WTC11 (cell line): ENCODE data around the gene MUC21. TPM values are rescaled to one million over a fixed set of nuclear protein-coding genes. Genes with fewer than 3 reads are reported as not detected.
"Not testable (repeated sequence)": the region's sequence is repeated elsewhere in the genome, so short reads cannot be mapped to it uniquely, and the experiment has no call there.

Experiments used
- ATAC-seq: fragments of 200-7000 bp; cut with Tn5 transposase; 2 replicates; pipeline ENCODE4 v1.10.0; 2021; ENCODE audit warnings: mild to moderate bottlenecking, moderate library complexity
- CTCF ChIA-PET: fragments of 300-600 bp; sonication (Branson Sonifier 250); formaldehyde crosslinking; loops from one replicate; lab custom pipeline; 2021; ENCODE audit warnings: antibody characterized with exemption; lab: Charles Lee
- POLR2A ChIA-PET: fragments of 350-600 bp; sonication (Branson Sonifier 250); formaldehyde crosslinking; loops from one replicate; lab custom pipeline; 2021; ENCODE audit warnings: antibody characterized with exemption; lab: Charles Lee
- DNase-seq: peaks from one replicate; pipeline ENCODE4 v3.0.0; 2021; ENCODE audit warnings: low spot score
- H3K27ac Mint-ChIP-seq: 2 replicates; pipeline ENCODE4 v1.8.0; 2021; ENCODE audit warnings: mixed read lengths
- H3K27me3 Mint-ChIP-seq: 2 replicates; pipeline ENCODE4 v1.8.0; 2021; ENCODE audit warnings: low read depth, mild to moderate bottlenecking, moderate library complexity, mixed read lengths
- H3K36me3 Mint-ChIP-seq: 2 replicates; pipeline ENCODE4 v1.8.0; 2021; ENCODE audit warnings: mixed read lengths
- H3K4me1 Mint-ChIP-seq: 2 replicates; pipeline ENCODE4 v1.8.0; 2022; ENCODE audit warnings: mixed read lengths
- H3K4me3 Mint-ChIP-seq: 2 replicates; pipeline ENCODE4 v1.8.0; 2021; ENCODE audit warnings: mild to moderate bottlenecking, moderate library complexity, mixed read lengths
- H3K9me3 Mint-ChIP-seq: 2 replicates; pipeline ENCODE4 v1.8.0; 2021; ENCODE audit warnings: mixed read lengths
- ATF1 ChIP-seq: sonication (generic); formaldehyde crosslinking; IDR thresholded peaks from 2 replicates; pipeline ENCODE4 v1.8.1; 2023; ENCODE audit warnings: mild to moderate bottlenecking, moderate library complexity, missing genetic modification reagents
- CREB1 ChIP-seq: sonication (generic); formaldehyde crosslinking; IDR thresholded peaks from 2 replicates; pipeline ENCODE4 v1.8.0; 2023; ENCODE audit warnings: mild to moderate bottlenecking, missing genetic modification reagents
- ETV6 ChIP-seq: sonication (generic); formaldehyde crosslinking; IDR thresholded peaks from 2 replicates; pipeline ENCODE4 v1.8.1; 2022; ENCODE audit warnings: mild to moderate bottlenecking, missing genetic modification reagents
- FOXJ3 ChIP-seq: sonication (generic); formaldehyde crosslinking; IDR thresholded peaks from 2 replicates; pipeline ENCODE4 v1.9.0; 2021; ENCODE audit warnings: missing genetic modification reagents, mild to moderate bottlenecking, borderline replicate concordance
- GTF2I ChIP-seq: fragments of 250-450 bp; sonication (Bioruptor Pico); conservative IDR thresholded peaks from 2 replicates; pipeline ENCODE4 v1.4.0; 2021; ENCODE audit warnings: mild to moderate bottlenecking
- JUN ChIP-seq: sonication (generic); formaldehyde crosslinking; IDR thresholded peaks from 2 replicates; pipeline ENCODE4 v1.8.0; 2023; ENCODE audit warnings: mild to moderate bottlenecking, missing genetic modification reagents
- PRRX2 ChIP-seq: fragments of 250-450 bp; sonication (Bioruptor Pico); IDR thresholded peaks from 2 replicates; pipeline ENCODE4 v1.8.0; 2021; ENCODE audit warnings: mild to moderate bottlenecking
- TEAD1 ChIP-seq: sonication (generic); formaldehyde crosslinking; IDR thresholded peaks from 2 replicates; pipeline ENCODE4 v1.8.0; 2022; ENCODE audit warnings: mild to moderate bottlenecking, missing genetic modification reagents
- TP53 ChIP-seq: sonication (generic); formaldehyde crosslinking; IDR thresholded peaks from 2 replicates; pipeline ENCODE4 v1.8.1; 2023; ENCODE audit warnings: mild to moderate bottlenecking, missing genetic modification reagents
- ZNF121 ChIP-seq: sonication (generic); formaldehyde crosslinking; IDR thresholded peaks from 2 replicates; pipeline ENCODE4 v1.8.0; 2023; ENCODE audit warnings: missing genetic modification reagents
- ZNF219 ChIP-seq: sonication (generic); formaldehyde crosslinking; IDR thresholded peaks from 2 replicates; pipeline ENCODE4 v1.8.0; 2023; ENCODE audit warnings: missing genetic modification reagents, mild to moderate bottlenecking, borderline replicate concordance
- ZNF263 ChIP-seq: sonication (generic); formaldehyde crosslinking; IDR thresholded peaks from 2 replicates; pipeline ENCODE4 v1.8.1; 2022; ENCODE audit warnings: low read depth, mild to moderate bottlenecking, moderate library complexity, missing genetic modification reagents
- total RNA-seq: library from RNA; stranded (reverse); gene quantifications from 3 replicates; pipeline ENCODE4 v1.2.3, GENCODE V29; 2021
- TF ChIP-seq, protein P1 (sequence below): sonication (generic); formaldehyde crosslinking; IDR thresholded peaks from 2 replicates; pipeline ENCODE4 v1.8.1; 2022; ENCODE audit warnings: low read depth, mild to moderate bottlenecking, moderate library complexity, missing genetic modification reagents, borderline replicate concordance
- TF ChIP-seq, protein P2 (sequence below): sonication (generic); formaldehyde crosslinking; IDR thresholded peaks from 2 replicates; pipeline ENCODE4 v1.8.1; 2023; ENCODE audit warnings: mild to moderate bottlenecking, missing genetic modification reagents, moderate library complexity
- TF ChIP-seq, protein P3 (sequence below): sonication (generic); formaldehyde crosslinking; IDR thresholded peaks from 2 replicates; pipeline ENCODE4 v1.8.0; 2023; ENCODE audit warnings: missing genetic modification reagents
- TF ChIP-seq, protein P4 (sequence below): sonication (generic); formaldehyde crosslinking; IDR thresholded peaks from 2 replicates; pipeline ENCODE4 v1.8.0; 2023; ENCODE audit warnings: mild to moderate bottlenecking, missing genetic modification reagents
- TF ChIP-seq, protein P5 (sequence below): sonication (generic); formaldehyde crosslinking; IDR thresholded peaks from 2 replicates; pipeline ENCODE4 v1.8.1; 2022; ENCODE audit warnings: mild to moderate bottlenecking, moderate library complexity, missing genetic modification reagents
- TF ChIP-seq, protein P6 (sequence below): fragments of 250-450 bp; sonication (Bioruptor Pico); IDR thresholded peaks from 2 replicates; pipeline ENCODE4 v1.9.0; 2021; ENCODE audit warnings: mild to moderate bottlenecking

The MUC21 gene
- total RNA-seq, 1 experiment from 2014 or later, result not detected

DNA sequence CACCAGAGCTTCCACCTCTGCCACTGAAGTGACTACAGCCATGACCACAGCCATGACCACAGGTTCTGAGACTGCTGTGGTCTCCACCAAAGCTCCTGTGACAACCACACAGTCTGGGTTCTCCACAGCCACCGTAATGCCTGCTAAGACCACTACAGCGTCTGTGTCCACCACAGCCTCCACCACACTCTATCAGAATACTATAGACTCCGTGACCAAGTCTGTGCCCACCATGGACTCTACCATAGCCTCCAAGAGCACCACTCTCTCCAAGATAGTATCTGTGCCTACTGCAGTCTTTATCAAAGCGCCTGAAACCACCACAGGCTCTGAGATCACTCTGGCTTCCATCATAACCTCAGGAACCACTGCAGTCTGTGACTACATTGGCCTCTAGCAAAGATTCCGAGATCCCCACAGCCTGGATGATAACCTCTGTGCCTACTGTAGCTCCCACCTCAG is 18.3 kb upstream of the MUC21 start:
- CTCF ChIA-PET, result interaction anchor here (1.2 kb wide), 1 partner anchor 122 kb away, joined by 3 read pairs; no protein-coding TSS in a partner anchor
- POLR2A ChIA-PET, result no interaction called here
- Mint-ChIP-seq H3K27me3 (peaks cover 5% of the 10 kb centered on the region), H3K4me3 (no peak overlapping the region), H3K27ac (no peak overlapping the region)
- TF ChIP-seq TEAD1 (CRISPR knock-in tag), result no peak
- TF ChIP-seq, protein P1, sequence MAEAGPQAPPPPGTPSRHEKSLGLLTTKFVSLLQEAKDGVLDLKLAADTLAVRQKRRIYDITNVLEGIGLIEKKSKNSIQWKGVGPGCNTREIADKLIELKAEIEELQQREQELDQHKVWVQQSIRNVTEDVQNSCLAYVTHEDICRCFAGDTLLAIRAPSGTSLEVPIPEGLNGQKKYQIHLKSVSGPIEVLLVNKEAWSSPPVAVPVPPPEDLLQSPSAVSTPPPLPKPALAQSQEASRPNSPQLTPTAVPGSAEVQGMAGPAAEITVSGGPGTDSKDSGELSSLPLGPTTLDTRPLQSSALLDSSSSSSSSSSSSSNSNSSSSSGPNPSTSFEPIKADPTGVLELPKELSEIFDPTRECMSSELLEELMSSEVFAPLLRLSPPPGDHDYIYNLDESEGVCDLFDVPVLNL (CRISPR knock-in tag), result no peak
- TF ChIP-seq, protein P2, sequence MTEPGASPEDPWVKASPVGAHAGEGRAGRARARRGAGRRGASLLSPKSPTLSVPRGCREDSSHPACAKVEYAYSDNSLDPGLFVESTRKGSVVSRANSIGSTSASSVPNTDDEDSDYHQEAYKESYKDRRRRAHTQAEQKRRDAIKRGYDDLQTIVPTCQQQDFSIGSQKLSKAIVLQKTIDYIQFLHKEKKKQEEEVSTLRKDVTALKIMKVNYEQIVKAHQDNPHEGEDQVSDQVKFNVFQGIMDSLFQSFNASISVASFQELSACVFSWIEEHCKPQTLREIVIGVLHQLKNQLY (CRISPR knock-in tag), result no peak
- TF ChIP-seq, protein P3, sequence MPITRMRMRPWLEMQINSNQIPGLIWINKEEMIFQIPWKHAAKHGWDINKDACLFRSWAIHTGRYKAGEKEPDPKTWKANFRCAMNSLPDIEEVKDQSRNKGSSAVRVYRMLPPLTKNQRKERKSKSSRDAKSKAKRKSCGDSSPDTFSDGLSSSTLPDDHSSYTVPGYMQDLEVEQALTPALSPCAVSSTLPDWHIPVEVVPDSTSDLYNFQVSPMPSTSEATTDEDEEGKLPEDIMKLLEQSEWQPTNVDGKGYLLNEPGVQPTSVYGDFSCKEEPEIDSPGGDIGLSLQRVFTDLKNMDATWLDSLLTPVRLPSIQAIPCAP (CRISPR knock-in tag), result no peak
- no peak for TF ChIP-seq ATF1 (CRISPR knock-in tag)
- TF ChIP-seq FOXJ3, result no peak
- TF ChIP-seq, protein P4, sequence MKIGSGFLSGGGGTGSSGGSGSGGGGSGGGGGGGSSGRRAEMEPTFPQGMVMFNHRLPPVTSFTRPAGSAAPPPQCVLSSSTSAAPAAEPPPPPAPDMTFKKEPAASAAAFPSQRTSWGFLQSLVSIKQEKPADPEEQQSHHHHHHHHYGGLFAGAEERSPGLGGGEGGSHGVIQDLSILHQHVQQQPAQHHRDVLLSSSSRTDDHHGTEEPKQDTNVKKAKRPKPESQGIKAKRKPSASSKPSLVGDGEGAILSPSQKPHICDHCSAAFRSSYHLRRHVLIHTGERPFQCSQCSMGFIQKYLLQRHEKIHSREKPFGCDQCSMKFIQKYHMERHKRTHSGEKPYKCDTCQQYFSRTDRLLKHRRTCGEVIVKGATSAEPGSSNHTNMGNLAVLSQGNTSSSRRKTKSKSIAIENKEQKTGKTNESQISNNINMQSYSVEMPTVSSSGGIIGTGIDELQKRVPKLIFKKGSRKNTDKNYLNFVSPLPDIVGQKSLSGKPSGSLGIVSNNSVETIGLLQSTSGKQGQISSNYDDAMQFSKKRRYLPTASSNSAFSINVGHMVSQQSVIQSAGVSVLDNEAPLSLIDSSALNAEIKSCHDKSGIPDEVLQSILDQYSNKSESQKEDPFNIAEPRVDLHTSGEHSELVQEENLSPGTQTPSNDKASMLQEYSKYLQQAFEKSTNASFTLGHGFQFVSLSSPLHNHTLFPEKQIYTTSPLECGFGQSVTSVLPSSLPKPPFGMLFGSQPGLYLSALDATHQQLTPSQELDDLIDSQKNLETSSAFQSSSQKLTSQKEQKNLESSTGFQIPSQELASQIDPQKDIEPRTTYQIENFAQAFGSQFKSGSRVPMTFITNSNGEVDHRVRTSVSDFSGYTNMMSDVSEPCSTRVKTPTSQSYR, result no peak
- TF ChIP-seq, protein P5, sequence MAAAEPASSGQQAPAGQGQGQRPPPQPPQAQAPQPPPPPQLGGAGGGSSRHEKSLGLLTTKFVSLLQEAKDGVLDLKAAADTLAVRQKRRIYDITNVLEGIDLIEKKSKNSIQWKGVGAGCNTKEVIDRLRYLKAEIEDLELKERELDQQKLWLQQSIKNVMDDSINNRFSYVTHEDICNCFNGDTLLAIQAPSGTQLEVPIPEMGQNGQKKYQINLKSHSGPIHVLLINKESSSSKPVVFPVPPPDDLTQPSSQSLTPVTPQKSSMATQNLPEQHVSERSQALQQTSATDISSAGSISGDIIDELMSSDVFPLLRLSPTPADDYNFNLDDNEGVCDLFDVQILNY, result no peak
- no peak for TF ChIP-seq ZNF121 (CRISPR knock-in tag)
- TF ChIP-seq, all 79 proteins: peak for 0
- ATAC-seq (no peak), DNase-seq (no peak)
- peaks cover 27% of the 10 kb centered on the region for H3K9me3 Mint-ChIP-seq
- H3K4me1 Mint-ChIP-seq, result peaks cover 4% of the 10 kb centered on the region; the same call in 1 of the 2 replicates
- H3K36me3 Mint-ChIP-seq, result no peaks in the 10 kb centered on the region

DNA sequence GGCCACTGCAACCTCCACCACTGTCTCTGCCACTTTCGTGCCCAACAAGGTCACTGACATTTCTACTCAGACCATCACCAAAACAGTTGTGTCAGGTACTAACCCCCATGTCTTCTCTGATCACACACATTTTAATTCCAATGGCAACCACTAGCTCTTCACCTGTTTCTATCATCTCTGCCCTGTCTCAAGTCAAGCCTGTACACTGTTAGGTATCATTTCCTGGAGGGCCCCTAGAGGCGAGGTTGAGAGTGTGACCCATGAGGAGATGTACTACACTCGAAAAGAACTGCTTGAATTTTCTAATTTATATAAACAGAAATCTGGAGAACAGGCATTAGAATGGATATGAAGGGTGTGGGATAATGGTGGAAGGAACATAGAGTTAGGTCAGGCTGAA is 17.4 kb upstream of the MUC21 start:
- no peak overlapping the region for H3K4me3 Mint-ChIP-seq
- no peak for DNase-seq
- ChIA-PET CTCF (interaction anchor here (0.5 kb wide), 1 partner anchor 96 kb away, joined by 3 read pairs; no protein-coding TSS in a partner anchor), POLR2A (no interaction called here)
- TF ChIP-seq, protein P3 (CRISPR knock-in tag), result no peak
- TF ChIP-seq PRRX2 (CRISPR knock-in tag), result no peak
- H3K4me1 Mint-ChIP-seq, result peaks cover 11% of the 10 kb centered on the region
- ATAC-seq, result no peak
- H3K9me3 Mint-ChIP-seq, result peaks cover 27% of the 10 kb centered on the region
- H3K36me3 Mint-ChIP-seq, result no peaks in the 10 kb centered on the region
- H3K27ac Mint-ChIP-seq, result no peak overlapping the region
- H3K27me3 Mint-ChIP-seq, result peaks cover 5% of the 10 kb centered on the region

DNA sequence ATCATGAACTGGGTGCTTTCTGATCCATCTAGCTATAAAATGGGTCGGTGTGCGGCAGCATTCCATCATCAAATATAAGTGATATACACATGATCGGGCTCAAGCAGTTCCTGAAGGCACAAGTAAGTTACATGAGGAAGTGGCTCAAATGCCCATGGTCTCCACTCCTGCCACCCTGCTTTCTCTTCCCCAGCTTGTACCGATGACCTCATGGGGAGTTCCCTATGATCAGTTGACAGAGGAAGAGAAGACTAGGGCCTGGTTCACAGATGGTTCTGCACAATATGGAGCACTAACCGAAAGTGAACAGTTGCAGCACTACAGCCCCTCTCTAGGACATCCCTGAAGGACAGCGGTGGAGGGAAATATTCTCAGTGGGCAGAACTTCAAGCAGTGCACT is 14.3 kb upstream of the MUC21 start:
- H3K4me3 Mint-ChIP-seq, ATAC-seq, DNase-seq, H3K27ac Mint-ChIP-seq, H3K27me3 Mint-ChIP-seq, H3K36me3 Mint-ChIP-seq, POLR2A ChIA-PET: not testable (repeated sequence)
- Mint-ChIP-seq H3K4me1 (peaks cover 12% of the 10 kb centered on the region), H3K9me3 (peaks cover 27% of the 10 kb centered on the region)
- CTCF ChIA-PET, result interaction anchor here (0.6 to 1.0 kb wide), 2 partner anchors 75 to 749 kb away, joined by 3 read pairs; no protein-coding TSS in a partner anchor

DNA sequence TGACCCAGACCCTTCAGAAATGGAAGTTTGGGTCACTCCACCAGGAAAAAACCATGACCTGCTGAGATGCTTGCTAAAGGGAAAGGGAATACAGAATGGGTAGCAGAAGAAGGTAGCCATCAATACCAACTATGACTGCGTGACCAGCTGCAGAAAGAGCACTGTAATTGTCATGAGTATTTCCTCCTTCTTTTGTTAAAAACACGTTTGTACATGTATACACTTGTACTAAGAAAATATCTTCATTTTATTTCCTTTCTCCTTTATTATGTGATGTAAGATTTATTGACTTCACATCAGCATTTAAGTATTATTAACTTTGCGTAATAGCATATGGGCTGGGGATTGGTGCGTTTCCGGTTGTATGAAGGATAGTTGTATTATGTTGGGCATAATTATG is 12.6 kb upstream of the MUC21 start:
- ATAC-seq (no peak), DNase-seq (no peak)
- Mint-ChIP-seq H3K27ac (no peak overlapping the region), H3K9me3 (peaks cover 10% of the 10 kb centered on the region), H3K36me3 (no peaks in the 10 kb centered on the region), H3K4me3 (no peak overlapping the region), H3K4me1 (peaks cover 19% of the 10 kb centered on the region), H3K27me3 (peaks cover 3% of the 10 kb centered on the region; the same call in 1 of the 2 replicates)
- ChIA-PET POLR2A (no interaction called here), CTCF (no interaction called here)
- TF ChIP-seq ZNF219 (CRISPR knock-in tag) (no peak), ZNF263 (CRISPR knock-in tag) (no peak), TP53 (CRISPR knock-in tag) (no peak), CREB1 (CRISPR knock-in tag) (no peak), GTF2I (CRISPR knock-in tag) (no peak), JUN (no peak), ETV6 (CRISPR knock-in tag) (no peak)
- TF ChIP-seq, protein P3 (CRISPR knock-in tag), result no peak
- TF ChIP-seq, protein P6, sequence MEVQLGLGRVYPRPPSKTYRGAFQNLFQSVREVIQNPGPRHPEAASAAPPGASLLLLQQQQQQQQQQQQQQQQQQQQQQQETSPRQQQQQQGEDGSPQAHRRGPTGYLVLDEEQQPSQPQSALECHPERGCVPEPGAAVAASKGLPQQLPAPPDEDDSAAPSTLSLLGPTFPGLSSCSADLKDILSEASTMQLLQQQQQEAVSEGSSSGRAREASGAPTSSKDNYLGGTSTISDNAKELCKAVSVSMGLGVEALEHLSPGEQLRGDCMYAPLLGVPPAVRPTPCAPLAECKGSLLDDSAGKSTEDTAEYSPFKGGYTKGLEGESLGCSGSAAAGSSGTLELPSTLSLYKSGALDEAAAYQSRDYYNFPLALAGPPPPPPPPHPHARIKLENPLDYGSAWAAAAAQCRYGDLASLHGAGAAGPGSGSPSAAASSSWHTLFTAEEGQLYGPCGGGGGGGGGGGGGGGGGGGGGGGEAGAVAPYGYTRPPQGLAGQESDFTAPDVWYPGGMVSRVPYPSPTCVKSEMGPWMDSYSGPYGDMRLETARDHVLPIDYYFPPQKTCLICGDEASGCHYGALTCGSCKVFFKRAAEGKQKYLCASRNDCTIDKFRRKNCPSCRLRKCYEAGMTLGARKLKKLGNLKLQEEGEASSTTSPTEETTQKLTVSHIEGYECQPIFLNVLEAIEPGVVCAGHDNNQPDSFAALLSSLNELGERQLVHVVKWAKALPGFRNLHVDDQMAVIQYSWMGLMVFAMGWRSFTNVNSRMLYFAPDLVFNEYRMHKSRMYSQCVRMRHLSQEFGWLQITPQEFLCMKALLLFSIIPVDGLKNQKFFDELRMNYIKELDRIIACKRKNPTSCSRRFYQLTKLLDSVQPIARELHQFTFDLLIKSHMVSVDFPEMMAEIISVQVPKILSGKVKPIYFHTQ (CRISPR knock-in tag), result no peak
